ENCODE data around the gene NUCB1. TPM values are rescaled to one million over a fixed set of nuclear protein-coding genes. Genes with fewer than 3 reads are reported as not detected.

NUCB1 gene
- total and polyA plus RNA-seq, 2 donors (not counting 3 experiments of a cell fraction or from before 2014, with no cell fraction given), result 194 to 231 TPM

GRCh38 chr19:48943081-48943480 is 43.0 kb downstream of the NUCB1 start:
- H3K9me3 ChIP-seq (replicated peaks; ENCODE audit: control insufficient read depth, insufficient read depth, low read length), result no peaks in the 10 kb centered on the region
- no peaks in the 10 kb centered on the region for H4K20me1 ChIP-seq (replicated peaks; ENCODE audit: control insufficient read depth, extremely low read depth, insufficient read depth, low read length)
- CTCF ChIA-PET, result interaction anchor here (1.0 kb wide), 1 partner anchor 25 kb away, joined by 4 read pairs; no protein-coding TSS in a partner anchor
- H3K27ac ChIP-seq (ENCODE audit: insufficient read depth, low read depth, low read length), result no peak overlapping the region
- no peak overlapping the region for H3K4me2 ChIP-seq (ENCODE audit: insufficient read depth, low read length)
- TF ChIP-seq MYC (IDR thresholded peaks at IDR 0.05; ENCODE audit: low read depth, low read length) (no peak), POLR2AphosphoS5 (IDR thresholded peaks at IDR 0.05; ENCODE audit: insufficient read depth, low read depth, low read length) (no peak), GATA2 (IDR thresholded peaks at IDR 0.05; ENCODE audit: insufficient read depth, insufficient read length, low read depth, low read length) (no peak), CTCF (IDR thresholded peaks at IDR 0.05; ENCODE audit: extremely low read depth in 1 of 2, insufficient read depth in 1 of 2, low read depth in 1 of 2, low read length in 2 of 2) (no peak), EZH2 (IDR thresholded peaks at IDR 0.05; ENCODE audit: borderline replicate concordance, low read depth, low read length, severe bottlenecking) (no peak), JUN (IDR thresholded peaks at IDR 0.05; ENCODE audit: borderline replicate concordance, insufficient read depth, insufficient read length, low read depth) (no peak), POLR2A (IDR thresholded peaks at IDR 0.05; ENCODE audit: low read depth, low read length) (no peak), FOS (IDR thresholded peaks at IDR 0.05; ENCODE audit: borderline replicate concordance, insufficient read depth, low read length) (no peak)
- TF ChIP-seq, protein P1, sequence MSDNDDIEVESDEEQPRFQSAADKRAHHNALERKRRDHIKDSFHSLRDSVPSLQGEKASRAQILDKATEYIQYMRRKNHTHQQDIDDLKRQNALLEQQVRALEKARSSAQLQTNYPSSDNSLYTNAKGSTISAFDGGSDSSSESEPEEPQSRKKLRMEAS (IDR thresholded peaks at IDR 0.05; ENCODE audit: insufficient read depth, insufficient read length), result no peak
- intact Hi-C loops (cut with micrococcal nuclease) (no loop called here), dilution Hi-C loops (cut with MboI; ENCODE audit: extremely low pct_ligation_motif_present, low sequenced_read_pairs) (no loop called here)
- H3K27me3 ChIP-seq (ENCODE audit: control insufficient read depth in 2 of 2, insufficient read depth in 2 of 2, low read length in 2 of 2), result no peaks in the 10 kb centered on the region
- FAIRE-seq (no peak), DNase-seq (ENCODE audit: low read depth, low spot score) (no peak)
- H3K9me1 ChIP-seq (replicated peaks; ENCODE audit: control insufficient read depth, extremely low read depth, insufficient read depth, low read length), result no peaks in the 10 kb centered on the region
- BruUV-seq (replicated peaks), result no TSS peak
- no peaks in the 10 kb centered on the region for H3K79me2 ChIP-seq (ENCODE audit: control insufficient read depth, insufficient read depth, low read length)
- H3K4me1 ChIP-seq (ENCODE audit: control insufficient read depth, extremely low read depth, insufficient read depth, low read length), result no peaks in the 10 kb centered on the region
- H2AFZ ChIP-seq (ENCODE audit: low read depth, low read length), result no peak overlapping the region
- H3K9ac ChIP-seq (replicated peaks; ENCODE audit: extremely low read depth, insufficient read depth, low read length), result no peak overlapping the region
- POLR2A ChIA-PET, result no interaction called here
- no peak overlapping the region for H3K4me3 ChIP-seq (replicated peaks in 1 of 3; ENCODE audit: insufficient read depth in 1 of 3, low read depth in 1 of 3, low read length in 3 of 3)
- H3K36me3 ChIP-seq (ENCODE audit: control insufficient read depth in 2 of 2, extremely low read depth in 1 of 2, insufficient read depth in 2 of 2, low read length in 2 of 2), result no peaks in the 10 kb centered on the region

Measured in endothelial cell of umbilical vein (primary cell).